ENCODE measurements around the gene CYP27A1.
"Not testable (repeated sequence)": the region's sequence is repeated elsewhere in the genome, so short reads cannot be mapped to it uniquely, and the experiment has no call there.

The CYP27A1 gene

GRCh38 chr2:218832520-218832919 lies 50.6 kb downstream of the CYP27A1 start:
- DNase-seq = no peak

GRCh38 chr2:218833023-218833609 lies 51.2 kb downstream of the CYP27A1 start:
- DNase-seq = no peak

- no peak for DNase-seq
These were observed 52.7 kb downstream of the CYP27A1 start for GRCh38 chr2:218834685-218835084.

- no peak for DNase-seq
These were observed 55.5 kb downstream of the CYP27A1 start for GRCh38 chr2:218837495-218837894.

- no peak for DNase-seq
These were observed 57.5 kb downstream of the CYP27A1 start for GRCh38 chr2:218839430-218839829.

GRCh38 chr2:218839888-218840287 lies 57.9 kb downstream of the CYP27A1 start:
- DNase-seq = no peak

- DNase-seq = not testable (repeated sequence)
These were observed 62.4 kb downstream of the CYP27A1 start for GRCh38 chr2:218844334-218844733.

- DNase-seq = not testable (repeated sequence)
These were observed 65.0 kb downstream of the CYP27A1 start for GRCh38 chr2:218846963-218847362.

GRCh38 chr2:218849721-218850120 lies 67.8 kb downstream of the CYP27A1 start:
- no peak for DNase-seq

- no peak for DNase-seq
These were observed 68.8 kb downstream of the CYP27A1 start for GRCh38 chr2:218850796-218851195.

- DNase-seq = no peak
These were observed 69.3 kb downstream of the CYP27A1 start for GRCh38 chr2:218851286-218851685.

- DNase-seq = no peak
These were observed 71.1 kb downstream of the CYP27A1 start for GRCh38 chr2:218852911-218853667.

GRCh38 chr2:218853766-218854165 lies 71.8 kb downstream of the CYP27A1 start:
- DNase-seq = no peak

- no peak for DNase-seq
These were observed 72.9 kb downstream of the CYP27A1 start for GRCh38 chr2:218854860-218855259.

GRCh38 chr2:218855305-218856166 lies 73.6 kb downstream of the CYP27A1 start:
- DNase-seq = no peak

GRCh38 chr2:218856167-218856895 lies 74.4 kb downstream of the CYP27A1 start:
- DNase-seq = no peak

GRCh38 chr2:218856896-218857243 lies 74.9 kb downstream of the CYP27A1 start:
- no peak for DNase-seq

GRCh38 chr2:218857371-218858137 lies 75.6 kb downstream of the CYP27A1 start:
- no peak for DNase-seq

GRCh38 chr2:218858138-218858445 lies 76.1 kb downstream of the CYP27A1 start:
- no peak for DNase-seq

- DNase-seq = no peak
These were observed 77.0 kb downstream of the CYP27A1 start for GRCh38 chr2:218858671-218859555.

- DNase-seq = no peak
These were observed 77.6 kb downstream of the CYP27A1 start, which contains the start of gene WNT6 for GRCh38 chr2:218859556-218859987. Gene WNT6, plus strand, starts transcription at chr2:218859805. Its CDS starts 233 bp downstream, at chr2:218860038.
